Small intestine (tissue), 7 donors: ENCODE data around the gene BACH2. TPM values are rescaled to one million over a fixed set of nuclear protein-coding genes. Genes with fewer than 3 reads are reported as not detected.

ENCODE experiments used
- DNase-seq, 2 donors: peaks; one replicate each; pipeline versions ENCODE4 v3.0.0 to v3.0.0-alpha.2; 2013
- FAIRE-seq: peaks from 2 replicates; lab custom pipeline; 2012; peaks lifted over from hg19 to GRCh38; lab: Jason Lieb, UNC
- H3K27ac ChIP-seq, 3 donors: one replicate each; pipeline ENCODE4 v1.5.1; 2013; ENCODE audit warnings: low read length in 2 of 3, mild to moderate bottlenecking in 2 of 3, control low read depth in 1 of 3, inconsistent platforms in 1 of 3, low read depth in 1 of 3, moderate library complexity in 1 of 3
- H3K27me3 ChIP-seq, 3 donors: one replicate each; pipeline ENCODE4 v1.6.1; 2013; ENCODE audit warnings: low read length in 3 of 3, inconsistent platforms in 1 of 3; ENCODE audit not compliant: control insufficient read depth in 3 of 3, insufficient read depth in 3 of 3
- H3K36me3 ChIP-seq, 3 donors: one replicate each; pipeline ENCODE4 v1.6.1; 2013; ENCODE audit warnings: low read length in 3 of 3, inconsistent platforms in 1 of 3, low read depth in 1 of 3, mild to moderate bottlenecking in 1 of 3, moderate library complexity in 1 of 3; ENCODE audit not compliant: control insufficient read depth in 3 of 3, insufficient read depth in 2 of 3
- H3K4me1 ChIP-seq, 3 donors: one replicate each; pipeline ENCODE4 v1.6.1; 2013; ENCODE audit warnings: low read length in 2 of 3, inconsistent platforms in 1 of 3, low read depth in 1 of 3, mild to moderate bottlenecking in 1 of 3, moderate library complexity in 1 of 3; ENCODE audit not compliant: control insufficient read depth in 3 of 3, insufficient read depth in 2 of 3
- H3K4me3 ChIP-seq, 3 donors: one replicate each; pipeline ENCODE4 v1.5.1; 2013; ENCODE audit warnings: low read length in 3 of 3, control low read depth in 1 of 3, inconsistent platforms in 1 of 3, low read depth in 1 of 3, mild to moderate bottlenecking in 1 of 3, moderate library complexity in 1 of 3
- H3K9me3 ChIP-seq, 2 donors: one replicate each; pipeline ENCODE4 v1.6.1; 2013; ENCODE audit warnings: low read depth in 1 of 2, low read length in 1 of 2; ENCODE audit not compliant: control insufficient read depth in 2 of 2, insufficient read depth in 1 of 2
- WGBS, 3 donors: extraction: QIAGEN DNeasy Blood & Tissue Kit; methylation state at CpG; one replicate each; pipeline ENCODE4 v1.1.7; 2013; 5-methylcytosine and 5-hydroxymethylcytosine counted together
- polyA plus RNA-seq, 4 donors: library from polyadenylated mRNA; stranded (reverse) in 3 of 4; unstranded in 1 of 4; fragments of 200-250 nt in 3 of 4; fragments of 120-200 nt in 1 of 4; gene quantifications; one replicate each; pipeline versions ENCODE4 v1.2.1 to v1.2.3, GENCODE V29; 2013
- donor health status: healthy with polysubstance abuse.
- donor health status: control.
- donor health status: control.
- donor health status: Bipolar disorder and iron deficiency.
- donor health status: healthy.

The BACH2 gene
- polyA plus RNA-seq, 4 donors: under 0.01 to 1.4 (median 0.67) TPM; not detected in 1

GRCh38 chr6:90111387-90111786 is 185.3 kb downstream of the BACH2 start:
- WGBS, 3 donors: 87 to 92% (median 87%) methylated on average over 2 of the region's 2 CpGs
- no peak for DNase-seq

DNA sequence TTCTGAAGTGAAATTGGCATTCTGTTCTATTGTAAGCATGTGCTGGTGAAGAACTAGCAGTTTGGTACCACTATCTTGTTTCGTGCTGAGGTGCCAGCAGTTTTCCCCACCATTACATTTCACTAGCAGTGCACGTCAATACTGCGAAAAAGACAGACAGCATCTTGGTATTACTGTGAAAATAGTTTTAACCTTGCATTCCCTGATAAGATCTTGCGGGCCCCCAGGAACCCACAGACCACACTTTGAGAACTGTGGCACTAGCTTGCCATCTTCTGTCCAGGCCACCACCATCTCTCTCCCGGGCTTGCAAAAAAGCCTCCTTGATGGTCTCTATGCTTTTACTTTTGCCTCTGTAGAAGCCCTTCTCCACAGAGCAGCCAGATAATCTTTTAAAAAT is 185.7 kb downstream of the BACH2 start:
- H3K27ac ChIP-seq: no peak overlapping the region
- peak in 1 of 2 donors; percentile 6 for DNase-seq
- H3K9me3 ChIP-seq: no peaks in the 10 kb centered on the region
- no peaks in the 10 kb centered on the region for H3K4me1 ChIP-seq
- WGBS, 3 donors: 82 to 85% (median 85%) methylated on average over 5 of the region's 5 CpGs
- no peak for FAIRE-seq
- no peaks in the 10 kb centered on the region for H3K36me3 ChIP-seq
- no peak overlapping the region for H3K4me3 ChIP-seq
- no peaks in the 10 kb centered on the region for H3K27me3 ChIP-seq

More at GRCh38 chr6:90111387-90111786, 185.3 kb downstream of the BACH2 start:
- H3K36me3 ChIP-seq: no peaks in the 10 kb centered on the region
- H3K4me3 ChIP-seq: no peak overlapping the region
- H3K4me1 ChIP-seq: no peaks in the 10 kb centered on the region
- no peaks in the 10 kb centered on the region for H3K27me3 ChIP-seq
- no peaks in the 10 kb centered on the region for H3K9me3 ChIP-seq
- H3K27ac ChIP-seq: no peak overlapping the region
- no peak for FAIRE-seq

GRCh38 chr6:90109141-90109540 is 187.5 kb downstream of the BACH2 start:
- Histone ChIP-seq H3K9me3 (no peaks in the 10 kb centered on the region), H3K4me1 (no peaks in the 10 kb centered on the region), H3K27me3 (no peaks in the 10 kb centered on the region), H3K36me3 (no peaks in the 10 kb centered on the region), H3K4me3 (no peak overlapping the region), H3K27ac (no peak overlapping the region)
- WGBS, 3 donors: 56 to 74% (median 73%) methylated on average over 4 of the region's 4 CpGs
- DNase-seq: no peak
- FAIRE-seq: no peak

GRCh38 chr6:90107771-90108282 is 188.8 kb downstream of the BACH2 start:
- no peak overlapping the region for H3K4me3 ChIP-seq
- DNase-seq (no peak), FAIRE-seq (no peak)
- H3K9me3 ChIP-seq: no peaks in the 10 kb centered on the region
- H3K36me3 ChIP-seq: no peaks in the 10 kb centered on the region
- H3K27ac ChIP-seq: no peak overlapping the region
- WGBS, 3 donors: 47 to 70% (median 56%) methylated on average over 3 of the region's 3 CpGs
- no peaks in the 10 kb centered on the region for H3K27me3 ChIP-seq
- no peaks in the 10 kb centered on the region for H3K4me1 ChIP-seq

GRCh38 chr6:90107371-90107770 is 189.3 kb downstream of the BACH2 start:
- no peak for DNase-seq
- Histone ChIP-seq H3K4me1 (no peaks in the 10 kb centered on the region), H3K27me3 (no peaks in the 10 kb centered on the region), H3K36me3 (no peaks in the 10 kb centered on the region), H3K4me3 (no peak overlapping the region), H3K9me3 (no peaks in the 10 kb centered on the region), H3K27ac (no peak overlapping the region)
- FAIRE-seq: no peak
- WGBS, 3 donors: 53 to 78% (median 77%) methylated on average over 1 of the region's 1 CpG

DNA sequence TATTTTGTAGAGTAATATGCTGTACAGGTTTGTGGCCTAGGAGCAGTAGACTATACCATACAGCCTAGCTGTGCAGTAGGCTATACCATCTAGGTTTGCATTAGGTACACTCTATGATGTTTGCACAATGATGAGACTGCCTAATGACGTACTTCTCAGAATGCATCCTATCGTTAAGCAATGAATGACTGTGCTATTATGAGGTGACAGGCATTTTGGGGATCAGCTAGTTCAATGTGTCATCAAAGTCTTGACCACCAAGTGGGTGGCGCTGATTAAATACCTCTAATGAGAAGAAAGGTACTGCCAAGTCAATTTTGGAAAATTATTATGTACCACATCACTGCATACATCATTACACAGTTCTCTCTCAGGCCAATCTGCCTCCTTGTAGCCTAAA is 190.2 kb downstream of the BACH2 start:
- Histone ChIP-seq H3K36me3 (no peaks in the 10 kb centered on the region), H3K4me3 (no peak overlapping the region), H3K9me3 (no peaks in the 10 kb centered on the region), H3K27me3 (no peaks in the 10 kb centered on the region), H3K4me1 (no peaks in the 10 kb centered on the region), H3K27ac (no peak overlapping the region)
- 82 to 88% (median 87%) methylated on average over 3 of the region's 3 CpGs for WGBS, 3 donors
- DNase-seq (no peak), FAIRE-seq (no peak)

GRCh38 chr6:90105506-90106170 is 191.0 kb downstream of the BACH2 start:
- Histone ChIP-seq H3K4me3 (no peak overlapping the region), H3K36me3 (no peaks in the 10 kb centered on the region), H3K9me3 (no peaks in the 10 kb centered on the region), H3K27ac (no peak overlapping the region), H3K4me1 (no peaks in the 10 kb centered on the region), H3K27me3 (no peaks in the 10 kb centered on the region)
- DNase-seq (no peak), FAIRE-seq (no peak)
- 78 to 84% (median 83%) methylated on average over 1 of the region's 1 CpG for WGBS, 3 donors

- no peak for DNase-seq
Measured at GRCh38 chr6:90103056-90103800, 193.4 kb downstream of the BACH2 start.

More at GRCh38 chr6:90103056-90103800, 193.4 kb downstream of the BACH2 start:
- Histone ChIP-seq H3K4me1 (no peaks in the 10 kb centered on the region), H3K36me3 (no peaks in the 10 kb centered on the region), H3K27me3 (no peaks in the 10 kb centered on the region), H3K27ac (no peak overlapping the region), H3K9me3 (no peaks in the 10 kb centered on the region), H3K4me3 (no peak overlapping the region)
- 51 to 64% (median 54%) methylated on average over 13 of the region's 13 CpGs for WGBS, 3 donors
- no peak for FAIRE-seq
